ENCODE results near the gene MRTFA. TPM values are rescaled to one million over a fixed set of nuclear protein-coding genes. Genes with fewer than 3 reads are reported as not detected.
"Not testable (repeated sequence)": the region's sequence is repeated elsewhere in the genome, so short reads cannot be mapped to it uniquely, and the experiment has no call there.

MRTFA gene
- total RNA-seq, 4 donors from 2014 or later, result 46.0 to 408 (median 90.0) TPM

GRCh38 chr22:40531951-40532900 lies 104.3 kb downstream of the MRTFA start:
- Histone ChIP-seq H3K27ac (peak overlapping the region; percentile 9 to 39 (median 36)), H3K36me3 (no peaks in the 10 kb centered on the region), H3K9me3 (no peaks in the 10 kb centered on the region), H3K4me3 (peak overlapping the region in 1 of 4 donors; percentile 23), H3K4me1 (peaks cover 17 to 54% (median 36%) of the 10 kb centered on the region in 4 donors), H3K27me3 (no peaks in the 10 kb centered on the region)
- no peak for DNase-seq
- intact Hi-C loops (cut with DNase I; ENCODE audit: low total_unique reads), result no loop called here
- whole genome bisulfite sequencing, 2 donors (ENCODE audit: low coverage in 1 of 2), result 69% methylated on average over 3 of the region's 3 CpGs
- in situ Hi-C loops (cut with MboI; ENCODE audit: low pct_ligation_motif_present in 1 of 4, low pct_unique_long_range_greater_than_20kb in 1 of 4, low sequenced_read_pairs in 3 of 4), result loop anchor here in 1 of 4 donors (25.0 kb wide), 1 partner anchor 105 kb away; the partner anchor contains the start of gene MRTFA
- no peak for TF ChIP-seq EP300 (IDR thresholded peaks at IDR 0.05; ENCODE audit: low read depth)

- DNase-seq; H3K27ac ChIP-seq; H3K4me3 ChIP-seq; H3K27me3 ChIP-seq; intact Hi-C loops (cut with DNase I; ENCODE audit: low total_unique reads); H3K9me3 ChIP-seq; H3K36me3 ChIP-seq: not testable (repeated sequence)
- 82% methylated on average over 6 of the region's 6 CpGs; no CpG with 5 or more reads in 1 of the 2 donors for WGBS, 2 donors (ENCODE audit: low coverage in 1 of 2)
- in situ Hi-C loops (cut with MboI; ENCODE audit: low pct_ligation_motif_present in 1 of 4, low pct_unique_long_range_greater_than_20kb in 1 of 4, low sequenced_read_pairs in 3 of 4), result loop anchor here in 1 of 4 donors (25.0 kb wide), 1 partner anchor 107 kb away; the partner anchor contains the start of gene MRTFA
- peaks cover 17 to 59% (median 36%) of the 10 kb centered on the region in 4 donors for H3K4me1 ChIP-seq
Measured at GRCh38 chr22:40530391-40530790, 106.1 kb downstream of the MRTFA start.

- no peak for DNase-seq
- Histone ChIP-seq H3K9me3 (no peaks in the 10 kb centered on the region), H3K4me3 (no peak overlapping the region), H3K4me1 (peaks cover 16 to 55% (median 33%) of the 10 kb centered on the region in 4 donors), H3K36me3 (no peaks in the 10 kb centered on the region), H3K27me3 (no peaks in the 10 kb centered on the region), H3K27ac (no peak overlapping the region)
- no peak for TF ChIP-seq POLR2A (IDR thresholded peaks at IDR 0.05)
- no peak for TF ChIP-seq EP300 (IDR thresholded peaks at IDR 0.05; ENCODE audit: low read depth)
- intact Hi-C loops (cut with DNase I; ENCODE audit: low total_unique reads) (no loop called here), in situ Hi-C loops (cut with MboI; ENCODE audit: low pct_ligation_motif_present in 1 of 4, low pct_unique_long_range_greater_than_20kb in 1 of 4, low sequenced_read_pairs in 3 of 4) (loop anchor here in 3 of 4 donors (5.0 to 25.0 kb wide), 3 partner anchors 105 to 117 kb away; partner anchors contain the start of gene MRTFA (in 2 of the 3))
- WGBS, 2 donors (ENCODE audit: low coverage in 1 of 2), result 50 to 63% methylated on average over 1 of the region's 1 CpG
Measured at GRCh38 chr22:40529821-40530220, 106.7 kb downstream of the MRTFA start.

GRCh38 chr22:40526960-40527359 lies 109.6 kb downstream of the MRTFA start:
- 81 to 95% methylated on average over 4 to 5 of the region's 5 CpGs for WGBS, 2 donors (ENCODE audit: low coverage in 1 of 2)
- no peak for TF ChIP-seq POLR2A (IDR thresholded peaks at IDR 0.05)
- TF ChIP-seq POLR2AphosphoS5 (IDR thresholded peaks at IDR 0.05), result no peak
- TF ChIP-seq CTCF (IDR thresholded peaks at IDR 0.05), result no peak
- no peak for TF ChIP-seq EP300 (IDR thresholded peaks at IDR 0.05; ENCODE audit: low read depth)
- peaks cover under 1 to 32% (median 14%) of the 10 kb centered on the region in 4 donors for H3K4me1 ChIP-seq
- intact Hi-C loops (cut with DNase I; ENCODE audit: low total_unique reads), result no loop called here
- H3K9me3 ChIP-seq, result no peaks in the 10 kb centered on the region
- peak overlapping the region in 3 of 4 donors; percentile 9 to 50 (median 31) for H3K27ac ChIP-seq
- in situ Hi-C loops (cut with MboI; ENCODE audit: low pct_ligation_motif_present in 1 of 4, low pct_unique_long_range_greater_than_20kb in 1 of 4, low sequenced_read_pairs in 3 of 4), result loop anchor here in 3 of 4 donors (5.0 to 25.0 kb wide), 3 partner anchors 108 to 120 kb away; partner anchors contain the start of gene MRTFA (in 2 of the 3)
- H3K36me3 ChIP-seq, result no peaks in the 10 kb centered on the region
- no peaks in the 10 kb centered on the region for H3K27me3 ChIP-seq
- DNase-seq, result no peak
- no peak overlapping the region for H3K4me3 ChIP-seq

GRCh38 chr22:40525250-40525884 lies 111.2 kb downstream of the MRTFA start:
- in situ Hi-C loops (cut with MboI; ENCODE audit: low pct_ligation_motif_present in 1 of 4, low pct_unique_long_range_greater_than_20kb in 1 of 4, low sequenced_read_pairs in 3 of 4) (loop anchor here in 3 of 4 donors (5.0 to 25.0 kb wide), 3 partner anchors 109 to 122 kb away; partner anchors contain the start of gene MRTFA (in 2 of the 3)), intact Hi-C loops (cut with DNase I; ENCODE audit: low total_unique reads) (no loop called here)
- Histone ChIP-seq H3K4me1 (peaks cover 0 to 26% (median 8%) of the 10 kb centered on the region in 4 donors), H3K4me3 (no peak overlapping the region), H3K27me3 (no peaks in the 10 kb centered on the region), H3K27ac (peak overlapping the region in 1 of 4 donors; percentile 35), H3K36me3 (no peaks in the 10 kb centered on the region), H3K9me3 (no peaks in the 10 kb centered on the region)
- DNase-seq, result peak; percentile 51
- WGBS, 2 donors (ENCODE audit: low coverage in 1 of 2), result 40 to 41% methylated on average over 6 of the region's 6 CpGs
- TF ChIP-seq POLR2AphosphoS5 (IDR thresholded peaks at IDR 0.05) (no peak), CTCF (IDR thresholded peaks at IDR 0.05) (peak; percentile 64 to 77 (median 70))
